GM15510 (cell line): Measurements from ENCODE around the gene SRP72.
A peak's percentile ranks its signal among the peaks of the same experiment; 100 is the strongest.

ENCODE experiments used
- POLR2A ChIP-seq: IDR thresholded peaks from 3 replicates; pipeline ENCODE4 v1.6.1; 2011; ENCODE audit warnings: borderline replicate concordance; ENCODE audit not compliant: insufficient read length; ENCODE audit errors: extremely low read depth

Gene SRP72, protein sequence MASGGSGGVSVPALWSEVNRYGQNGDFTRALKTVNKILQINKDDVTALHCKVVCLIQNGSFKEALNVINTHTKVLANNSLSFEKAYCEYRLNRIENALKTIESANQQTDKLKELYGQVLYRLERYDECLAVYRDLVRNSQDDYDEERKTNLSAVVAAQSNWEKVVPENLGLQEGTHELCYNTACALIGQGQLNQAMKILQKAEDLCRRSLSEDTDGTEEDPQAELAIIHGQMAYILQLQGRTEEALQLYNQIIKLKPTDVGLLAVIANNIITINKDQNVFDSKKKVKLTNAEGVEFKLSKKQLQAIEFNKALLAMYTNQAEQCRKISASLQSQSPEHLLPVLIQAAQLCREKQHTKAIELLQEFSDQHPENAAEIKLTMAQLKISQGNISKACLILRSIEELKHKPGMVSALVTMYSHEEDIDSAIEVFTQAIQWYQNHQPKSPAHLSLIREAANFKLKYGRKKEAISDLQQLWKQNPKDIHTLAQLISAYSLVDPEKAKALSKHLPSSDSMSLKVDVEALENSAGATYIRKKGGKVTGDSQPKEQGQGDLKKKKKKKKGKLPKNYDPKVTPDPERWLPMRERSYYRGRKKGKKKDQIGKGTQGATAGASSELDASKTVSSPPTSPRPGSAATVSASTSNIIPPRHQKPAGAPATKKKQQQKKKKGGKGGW

DNA sequence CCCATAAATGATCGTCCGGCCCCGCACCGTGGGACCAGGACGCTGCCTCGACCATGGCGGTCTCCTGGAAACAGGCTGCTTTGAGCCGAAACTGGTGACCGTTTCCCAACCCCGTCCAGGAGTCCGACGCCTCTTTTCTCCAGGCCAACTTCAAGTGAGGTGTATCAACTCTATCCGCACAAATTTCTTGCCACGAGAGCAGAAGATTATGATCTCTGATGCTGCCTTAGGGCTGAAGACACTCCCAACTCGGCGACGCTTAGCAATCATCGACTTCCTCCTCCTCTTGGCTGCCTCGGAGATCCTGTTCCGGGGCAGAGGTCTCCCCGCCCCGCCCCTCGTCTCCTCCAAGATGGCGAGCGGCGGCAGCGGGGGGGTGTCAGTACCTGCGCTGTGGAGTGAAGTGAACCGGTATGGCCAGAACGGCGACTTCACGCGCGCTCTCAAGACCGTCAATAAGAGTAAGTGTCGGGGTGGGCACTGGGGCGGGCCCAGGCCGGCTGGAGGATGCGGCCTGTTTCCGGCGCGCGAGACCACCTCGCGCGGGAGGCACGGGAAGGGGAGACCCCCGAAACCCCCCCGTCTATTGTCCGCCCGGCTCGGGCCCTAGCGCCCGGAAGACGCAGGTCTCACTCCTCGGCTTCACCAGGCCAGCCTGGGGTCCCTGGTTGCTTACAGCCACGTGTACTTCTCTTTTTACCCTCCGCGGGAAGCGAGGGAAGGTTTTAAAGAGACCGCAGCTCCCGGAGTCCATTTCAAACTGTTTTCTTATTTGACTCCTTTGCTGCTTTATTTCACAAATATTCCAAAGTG lies at the start of gene SRP72:
Gene SRP72 (plus strand): TSS at position 334 of the 813 bp plus-strand sequence. CDS start 19 bp downstream, at position 353.
- peak; percentile 84 for TF ChIP-seq POLR2A

DNA sequence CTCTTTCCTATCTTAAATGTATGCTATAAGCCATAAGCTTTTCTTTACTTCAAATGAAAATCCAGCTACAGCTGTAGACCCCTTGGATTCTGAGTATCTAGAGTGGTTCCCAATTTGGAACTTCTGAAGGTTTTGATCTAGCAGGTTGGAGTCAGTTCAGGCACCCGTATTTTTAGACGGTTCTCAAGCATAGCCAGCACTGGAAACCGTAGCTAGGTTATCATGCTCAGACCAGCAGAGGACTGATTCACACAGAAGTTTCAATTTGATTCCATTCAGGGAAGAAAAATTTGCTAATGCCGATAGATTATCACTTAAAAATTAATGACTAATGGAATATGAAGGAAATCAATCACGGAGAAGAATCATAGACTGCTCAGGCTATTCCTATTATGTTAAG lies 43.2 kb upstream of the SRP72 start:
- TF ChIP-seq POLR2A: no peak

DNA sequence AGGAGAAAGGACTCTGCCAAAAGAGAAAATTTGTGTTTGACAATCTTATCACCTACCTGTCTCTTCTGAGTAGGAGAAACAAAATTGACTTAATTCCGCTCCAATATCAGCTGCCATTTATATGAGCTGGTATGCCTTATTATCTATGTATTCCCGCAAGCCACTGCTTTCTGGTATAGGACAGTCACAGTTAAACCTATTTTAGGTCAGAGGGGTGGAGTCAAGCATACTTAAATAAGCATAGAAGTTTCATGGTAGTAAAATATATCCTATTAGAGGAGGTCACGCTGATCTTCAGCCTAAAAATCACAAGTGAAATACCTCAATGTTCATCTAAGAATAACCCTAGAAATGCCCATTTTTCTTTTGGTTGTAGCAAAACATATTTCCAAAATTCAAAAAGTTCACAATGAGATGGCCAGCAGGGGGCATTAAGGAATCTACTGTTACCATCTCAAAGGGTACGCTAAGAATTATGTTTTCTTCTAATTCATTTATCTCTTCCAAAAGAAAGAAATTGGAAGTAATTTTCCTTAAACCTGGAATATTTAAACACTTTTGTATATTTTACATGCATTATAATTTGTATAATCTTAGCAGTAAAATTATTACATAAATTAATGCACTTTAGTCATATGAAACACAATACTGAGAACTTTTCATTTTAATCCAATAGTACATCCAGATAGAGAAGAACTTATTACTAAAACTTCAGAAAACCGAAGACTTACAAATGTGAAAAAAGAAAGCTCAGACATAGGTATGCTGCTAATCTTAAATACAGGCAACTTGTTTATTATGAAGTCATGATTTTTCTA lies 42.5 kb upstream of the SRP72 start:
- no peak for TF ChIP-seq POLR2A

DNA sequence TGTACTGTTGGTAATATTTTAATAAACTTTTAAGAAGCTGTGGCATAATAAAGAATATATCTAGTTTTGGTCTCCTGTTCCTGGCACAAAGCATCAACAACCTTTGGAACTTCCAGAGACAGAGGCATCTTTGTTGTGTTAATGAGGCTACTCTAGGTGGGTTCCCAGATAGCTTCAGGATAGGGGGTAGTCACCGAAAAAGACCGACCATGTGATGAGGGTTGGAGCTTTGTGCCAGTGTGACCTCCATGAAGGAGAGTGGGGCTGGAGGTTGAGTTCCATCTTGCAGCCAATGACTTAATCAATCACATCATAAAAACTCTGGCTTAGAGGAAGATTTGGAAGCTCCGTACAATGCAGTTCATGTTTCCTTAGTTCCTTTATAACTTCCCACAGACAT lies 41.9 kb upstream of the SRP72 start:
- no peak for TF ChIP-seq POLR2A

DNA sequence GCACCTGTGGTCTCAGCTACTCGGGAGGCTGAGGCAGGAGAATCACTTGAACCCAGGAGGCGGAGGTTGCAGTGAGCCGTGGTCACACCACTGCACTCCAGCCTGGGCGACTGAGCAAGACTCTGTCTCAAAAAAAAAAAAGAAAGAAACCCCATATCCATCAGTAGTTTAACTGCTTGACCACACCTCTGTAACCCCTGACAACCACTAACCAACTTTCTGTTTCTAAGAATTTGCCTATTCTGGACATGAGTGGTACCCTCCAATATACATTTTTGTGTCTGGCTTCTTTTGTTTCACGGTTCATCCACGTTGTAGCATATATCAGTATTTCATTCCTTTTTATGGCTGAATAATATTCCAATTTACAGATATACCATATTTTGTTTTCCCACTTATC lies 41.1 kb upstream of the SRP72 start:
- no peak for TF ChIP-seq POLR2A

DNA sequence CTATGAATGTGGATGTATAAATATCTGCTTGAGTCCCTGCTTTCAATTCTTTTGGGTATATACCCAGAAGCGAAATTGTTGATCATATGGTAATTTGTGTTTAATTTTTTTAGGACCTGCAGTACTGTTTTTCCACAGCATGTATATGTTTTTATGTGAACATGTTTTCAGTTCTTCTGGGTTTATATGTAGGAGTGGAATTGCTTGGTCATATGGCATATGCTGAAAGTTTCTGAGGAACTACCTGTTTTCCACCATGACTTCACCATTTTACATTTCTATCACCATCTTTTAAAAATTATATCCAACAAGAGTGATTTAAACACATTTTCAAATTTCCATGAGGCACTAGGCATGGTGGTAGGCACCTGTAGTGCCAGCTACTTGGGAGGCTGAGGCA lies 40.2 kb upstream of the SRP72 start:
- TF ChIP-seq POLR2A: no peak

DNA sequence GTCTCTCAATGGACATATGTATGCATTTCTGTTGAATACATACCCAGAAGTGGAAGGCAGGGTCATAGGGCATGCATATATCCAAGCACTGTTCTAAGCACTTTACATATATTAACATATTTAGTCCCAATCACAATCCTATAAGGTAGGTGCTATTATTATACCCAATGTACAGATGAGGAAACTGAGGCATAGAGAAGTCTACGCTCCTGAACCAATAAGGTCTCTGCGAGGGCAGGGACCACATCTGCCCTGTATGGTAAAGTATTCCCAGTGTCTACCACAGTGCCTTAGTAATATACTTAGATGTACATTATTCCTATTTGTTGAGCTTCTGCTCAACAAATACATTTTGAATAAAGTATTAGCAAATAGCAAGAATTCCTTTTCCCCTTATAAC lies 37.2 kb upstream of the SRP72 start:
- TF ChIP-seq POLR2A: no peak

DNA sequence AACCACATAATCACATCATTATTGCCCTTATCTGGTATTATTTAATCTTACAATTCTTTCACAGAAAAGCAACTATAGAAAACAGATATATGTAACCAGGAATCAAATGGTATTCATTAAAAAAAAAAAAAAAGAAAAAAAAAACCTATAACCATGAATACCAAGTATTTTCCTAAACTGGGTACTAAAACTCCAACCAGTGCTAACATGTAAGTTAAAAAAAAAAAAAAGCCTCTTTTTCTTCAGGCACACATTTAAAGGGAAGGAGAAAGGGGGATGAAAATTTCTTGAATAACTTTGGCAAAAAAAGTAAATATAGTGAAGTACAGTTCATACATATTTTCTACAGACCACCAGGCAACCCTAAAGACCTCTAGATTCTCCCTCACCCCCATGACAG lies 34.1 kb upstream of the SRP72 start:
- TF ChIP-seq POLR2A: no peak

DNA sequence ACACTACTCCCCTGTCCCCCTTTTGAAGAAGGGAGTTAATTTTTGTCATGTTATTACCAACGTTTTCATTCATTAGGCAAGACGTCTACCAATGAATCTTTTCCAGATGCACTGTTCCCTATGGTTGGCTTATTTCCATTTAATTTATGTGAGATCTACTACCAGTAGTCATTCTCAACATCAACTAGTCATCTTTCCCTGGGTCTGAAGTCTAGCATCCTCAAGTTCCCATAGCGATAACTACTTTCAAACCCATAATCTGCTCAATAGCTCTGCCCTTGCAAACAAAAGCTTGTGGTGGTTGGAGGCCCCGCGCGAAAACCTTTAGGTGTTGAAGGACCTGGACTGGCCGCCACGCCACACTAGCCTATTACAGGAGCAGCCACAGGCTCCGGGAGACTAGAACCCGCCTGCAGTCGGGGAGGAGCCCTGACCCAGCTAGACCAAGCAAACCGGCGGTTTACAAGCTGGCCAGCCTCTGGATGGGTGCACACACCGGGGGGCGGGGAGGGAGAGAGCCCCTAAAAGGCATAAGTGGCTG lies 32.7 kb upstream of the SRP72 start:
- TF ChIP-seq POLR2A: no peak

DNA sequence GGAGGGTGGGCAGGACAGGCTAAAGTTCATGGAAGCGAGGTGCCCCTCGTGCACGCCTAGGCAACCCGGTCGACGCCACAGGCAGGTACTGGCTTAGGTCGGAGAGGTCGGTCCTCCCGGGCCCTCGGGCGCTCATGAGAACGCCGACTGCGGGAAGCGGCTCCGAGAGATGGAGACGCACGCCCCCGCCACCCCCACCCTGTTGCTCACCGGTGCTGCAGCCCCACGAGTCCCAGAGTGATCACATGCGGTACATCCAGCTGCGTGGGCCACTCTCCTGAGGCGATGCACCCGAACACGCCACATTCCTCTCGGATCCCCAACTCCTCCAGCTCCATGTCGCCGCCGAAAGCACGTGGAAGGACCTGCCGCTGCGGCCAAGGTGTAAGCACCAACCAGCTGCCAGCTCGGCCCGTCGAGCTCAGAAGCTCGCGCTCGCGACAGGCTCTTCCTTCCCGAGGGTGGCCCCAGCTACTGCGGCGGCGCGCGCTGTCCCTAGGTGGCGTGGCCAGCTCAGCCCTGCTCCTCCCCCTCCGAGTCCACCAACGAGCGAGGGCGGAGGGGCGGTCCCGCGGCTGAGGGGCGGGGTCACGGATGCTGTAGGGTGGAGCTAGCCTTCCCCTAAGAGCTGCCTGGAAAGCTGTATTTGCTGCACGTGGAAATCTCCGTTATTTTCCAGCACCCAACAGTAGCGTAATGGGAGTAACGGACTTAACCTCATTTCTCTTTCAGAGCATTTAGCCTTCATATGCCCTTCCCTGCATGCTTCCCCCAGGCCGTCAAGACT lies 32.1 kb upstream of the SRP72 start, which contains the start of gene PPAT:
Gene PPAT (minus strand): TSS at position 476 of the 787 bp plus-strand sequence. CDS start 138 bp downstream, at position 338.
- TF ChIP-seq POLR2A: peak; percentile 78

DNA sequence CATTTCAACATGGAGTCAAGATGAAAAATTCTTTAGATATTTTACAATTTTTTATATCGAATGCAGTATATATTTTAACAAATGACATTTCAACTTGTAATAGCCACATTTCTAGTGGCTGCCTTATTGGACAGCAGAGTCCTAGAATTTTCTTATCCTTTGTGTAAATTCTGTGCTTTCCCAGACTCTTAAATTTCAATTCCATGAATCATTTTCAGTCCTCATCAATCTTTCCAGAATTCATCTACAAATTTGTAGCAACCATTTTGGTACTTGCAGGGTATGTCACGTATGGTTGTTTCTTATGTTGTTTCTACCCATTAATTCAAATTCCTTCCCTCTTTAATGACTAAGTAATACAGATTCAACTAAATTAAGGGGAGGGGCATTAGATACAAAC lies 28.7 kb upstream of the SRP72 start:
- no peak for TF ChIP-seq POLR2A

DNA sequence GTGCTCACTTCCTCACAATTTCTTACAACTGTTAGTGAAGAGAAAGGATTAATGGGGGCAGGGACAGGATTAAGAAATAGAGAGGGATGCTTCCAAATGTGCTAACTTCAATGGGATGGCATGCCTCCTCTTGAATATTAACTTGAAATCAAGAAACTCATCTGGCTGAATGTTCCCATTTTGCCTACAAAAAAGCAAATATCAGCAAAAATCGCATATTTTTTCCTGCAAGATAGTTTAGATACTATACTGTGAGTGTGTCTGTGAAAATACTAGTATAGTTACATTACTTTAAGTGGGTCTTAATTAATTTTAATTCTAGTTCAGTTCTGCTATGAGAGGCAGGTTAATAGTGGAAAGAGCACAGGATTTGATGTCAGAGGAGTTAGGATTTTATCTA lies 26.4 kb upstream of the SRP72 start:
- TF ChIP-seq POLR2A: no peak

DNA sequence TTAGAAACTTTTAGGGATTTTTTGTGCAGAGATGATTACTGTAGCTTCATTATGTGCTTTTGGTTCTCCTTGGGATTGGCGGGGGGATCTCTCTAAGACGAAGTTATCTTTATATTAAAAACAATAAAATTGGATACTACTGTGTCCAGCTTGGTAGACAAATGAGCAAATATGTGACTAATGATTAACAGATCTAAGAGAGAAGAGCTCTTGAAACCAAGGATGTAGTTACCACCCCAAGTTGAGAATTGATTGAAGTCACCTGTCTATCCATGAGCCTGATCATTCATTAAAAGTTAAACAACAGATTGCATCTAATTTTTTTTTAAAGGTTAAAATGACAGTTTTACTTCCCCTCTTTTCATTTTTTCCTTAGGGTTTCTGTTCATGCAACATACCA lies 22.7 kb upstream of the SRP72 start:
- TF ChIP-seq POLR2A: no peak
